LoVo (cell line): ENCODE data around the gene SOX15.
"Not testable (repeated sequence)": the region's sequence is repeated elsewhere in the genome, so short reads cannot be mapped to it uniquely, and the experiment has no call there.

Source experiments
- DNase-seq: peaks from one replicate; pipeline ENCODE4 v3.0.0-alpha.2; 2016; ENCODE audit warnings: low spot score

Gene SOX15

DNA sequence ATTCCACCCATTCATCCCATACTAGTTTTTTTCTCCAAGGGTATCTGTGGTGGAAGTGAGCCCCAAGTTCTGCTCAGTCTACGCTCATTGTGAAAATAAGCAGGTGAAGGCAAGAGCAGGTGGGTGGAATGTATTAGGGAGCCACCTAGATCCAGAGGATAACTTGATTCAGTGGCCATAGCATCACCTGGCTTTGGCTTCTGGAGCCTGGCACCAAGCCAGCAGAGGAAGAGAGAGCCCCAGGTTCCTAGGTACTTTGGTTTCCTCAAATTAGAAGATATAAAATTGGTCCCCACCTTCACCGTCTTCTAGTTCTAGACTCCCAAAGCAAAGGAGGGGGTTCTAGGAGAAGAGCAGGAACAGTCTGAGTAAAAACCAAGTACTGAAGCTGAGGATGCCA, 20.7 kb upstream of the SOX15 start:
- DNase-seq, result no peak

DNA sequence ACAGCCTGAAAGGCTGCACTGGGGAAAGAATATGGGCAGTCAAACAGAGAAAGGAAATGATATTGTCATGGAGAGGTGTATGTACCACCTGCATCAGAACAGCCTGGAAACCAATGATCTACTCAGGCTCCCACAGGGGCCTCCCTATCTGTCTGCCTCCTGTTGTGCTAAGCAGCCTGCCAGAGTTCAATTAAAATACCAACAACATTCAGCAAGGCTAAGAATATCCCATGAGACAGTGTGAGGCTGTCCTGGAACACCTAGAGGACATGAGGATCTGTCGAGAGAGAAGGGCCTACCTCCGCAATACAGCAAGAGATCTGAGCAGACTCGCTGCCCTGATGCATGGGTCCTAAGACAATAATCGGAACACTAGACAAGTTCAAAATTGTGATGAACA, 16.4 kb upstream of the SOX15 start:
- no peak for DNase-seq

DNA sequence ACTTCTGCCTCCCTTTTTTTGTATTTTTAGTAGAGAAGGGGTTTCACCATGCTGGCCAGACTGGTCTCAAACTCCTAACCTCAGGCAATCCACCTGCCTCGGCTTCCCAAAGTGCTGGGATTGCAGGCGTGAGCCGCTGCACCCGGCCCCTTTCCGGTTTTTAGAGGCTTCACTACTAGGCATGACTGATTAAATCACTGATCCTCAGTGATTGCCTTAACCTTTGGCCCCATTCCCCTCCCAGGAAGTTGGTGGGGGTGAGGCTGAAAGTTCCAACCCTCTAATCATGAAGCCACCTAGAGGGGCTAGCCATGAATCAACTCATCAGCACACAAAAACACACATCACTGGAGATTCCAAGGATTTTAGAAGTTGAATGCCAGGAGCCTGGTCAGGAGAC, 7.7 kb upstream of the SOX15 start:
- DNase-seq, result not testable (repeated sequence)

DNA sequence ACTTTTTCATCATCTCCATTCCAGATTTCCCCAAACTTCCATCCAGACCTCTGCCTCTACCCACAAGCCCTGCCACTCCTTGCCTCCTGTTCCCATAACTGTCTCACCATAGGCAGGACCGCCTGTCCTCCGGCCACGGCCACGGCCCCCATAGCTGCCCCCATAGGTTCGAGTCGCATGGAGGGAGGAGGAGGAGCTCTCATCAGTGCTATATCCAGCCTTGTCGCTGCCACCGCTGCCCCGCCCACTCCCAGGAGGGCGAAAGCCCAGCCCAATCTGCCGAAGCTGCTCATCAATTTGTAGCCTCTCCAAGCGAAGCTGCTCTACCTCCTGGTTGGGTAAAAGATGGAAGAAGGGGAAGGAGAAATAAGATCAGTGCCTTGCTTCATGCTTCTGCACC, 3.4 kb upstream of the SOX15 start:
- no peak for DNase-seq

DNA sequence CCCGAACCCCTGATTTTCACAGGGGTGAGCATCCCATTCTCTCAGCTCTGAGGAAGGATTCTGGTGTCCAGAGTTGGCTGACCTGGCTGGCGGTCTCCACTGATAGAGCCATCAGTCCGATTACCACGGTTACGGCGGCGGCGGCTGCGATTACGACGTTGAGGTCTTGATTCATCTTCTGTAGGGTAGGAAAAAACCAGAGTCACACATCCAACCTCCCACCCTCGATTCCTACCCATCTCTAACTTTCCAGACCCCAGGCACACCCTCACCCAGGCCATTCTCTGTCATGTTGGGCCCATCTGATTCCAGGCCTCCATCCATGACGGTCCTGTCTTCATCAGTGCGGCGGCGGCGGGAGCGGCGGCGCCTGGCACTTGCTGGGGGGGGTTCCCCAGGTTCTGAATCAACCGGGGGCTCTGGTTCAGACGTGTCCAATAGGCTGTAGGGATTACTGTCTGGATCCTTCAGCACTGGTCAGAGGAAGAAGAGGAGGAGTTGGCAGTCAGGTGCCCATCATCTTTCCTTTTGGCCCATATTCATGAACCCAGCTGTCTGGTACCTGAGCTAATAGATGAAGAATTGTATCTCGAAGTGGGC, 2.6 kb upstream of the SOX15 start:
- no peak for DNase-seq

DNA sequence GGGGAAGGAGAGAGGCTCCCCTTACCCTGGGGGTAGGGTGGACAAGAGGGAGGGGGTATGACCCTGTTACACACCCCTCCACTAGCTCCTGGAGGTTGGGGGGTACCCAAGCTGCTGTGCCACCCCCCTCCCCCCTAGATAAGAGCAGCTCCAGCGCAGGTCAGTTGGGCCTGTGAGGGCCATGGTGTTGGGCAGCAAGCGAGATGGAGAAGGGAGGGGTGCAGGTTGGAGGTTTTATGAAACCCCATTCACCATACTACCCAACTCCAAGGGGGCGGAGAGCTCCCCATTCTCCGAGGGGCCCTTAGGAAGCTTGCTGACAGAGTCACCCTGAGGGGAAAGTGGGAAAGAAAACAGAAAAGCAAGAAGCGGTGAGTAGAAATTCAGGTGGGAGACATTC, 1.7 kb upstream of the SOX15 start:
- DNase-seq, result no peak

DNA sequence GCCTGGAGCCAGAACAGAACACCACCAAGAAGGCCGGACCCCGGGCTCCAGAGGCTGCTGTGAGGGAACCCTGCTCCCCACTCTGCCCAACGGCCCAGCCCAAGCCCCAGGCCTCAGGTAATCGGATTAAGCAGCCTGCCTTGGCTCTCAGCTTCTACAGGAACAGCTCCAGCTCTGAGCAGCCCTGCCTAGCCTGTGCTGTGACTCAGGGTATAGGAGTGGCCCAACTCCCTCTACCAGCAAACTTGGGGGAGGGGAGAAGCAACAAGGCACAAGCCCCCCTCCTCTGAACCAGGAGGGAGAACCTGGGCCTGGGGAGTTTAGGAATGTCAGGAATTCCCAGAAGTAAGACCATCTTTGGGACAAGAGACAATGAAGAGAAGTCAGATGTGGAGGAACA, 849 bp upstream of the SOX15 start:
- DNase-seq, result no peak

DNA sequence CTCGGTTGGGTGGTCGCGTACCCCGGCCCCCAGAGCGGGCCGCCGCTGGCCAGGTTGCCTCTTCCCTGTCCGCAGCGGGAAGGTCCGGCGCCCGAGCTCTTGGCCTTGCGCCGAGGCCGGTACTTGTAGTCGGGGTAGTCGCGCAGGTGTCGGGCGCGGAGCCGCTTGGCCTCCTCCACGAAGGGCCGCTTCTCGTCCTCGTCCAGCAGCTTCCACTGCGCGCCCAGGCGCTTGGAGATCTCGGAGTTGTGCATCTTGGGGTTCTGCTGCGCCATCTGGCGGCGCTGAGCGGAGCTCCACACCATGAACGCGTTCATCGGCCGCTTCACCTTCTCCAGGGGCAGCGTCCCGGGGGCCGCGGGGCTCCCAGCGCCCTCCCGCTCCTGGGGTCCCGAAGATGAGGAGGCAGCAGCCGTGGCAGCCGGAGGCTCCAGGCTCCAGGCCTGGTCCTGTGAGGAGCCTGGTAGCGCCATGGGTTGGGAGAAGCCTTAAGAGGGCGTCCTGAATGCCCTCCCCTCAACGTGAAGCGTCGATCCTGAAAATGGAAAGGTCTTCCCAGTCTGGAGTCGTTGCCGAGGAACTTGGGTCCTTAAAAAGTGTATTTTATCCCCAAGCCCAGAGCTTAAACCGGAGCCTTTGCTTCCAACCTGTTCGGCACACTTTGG, 558 bp downstream of the SOX15 start:
- no peak for DNase-seq

DNA sequence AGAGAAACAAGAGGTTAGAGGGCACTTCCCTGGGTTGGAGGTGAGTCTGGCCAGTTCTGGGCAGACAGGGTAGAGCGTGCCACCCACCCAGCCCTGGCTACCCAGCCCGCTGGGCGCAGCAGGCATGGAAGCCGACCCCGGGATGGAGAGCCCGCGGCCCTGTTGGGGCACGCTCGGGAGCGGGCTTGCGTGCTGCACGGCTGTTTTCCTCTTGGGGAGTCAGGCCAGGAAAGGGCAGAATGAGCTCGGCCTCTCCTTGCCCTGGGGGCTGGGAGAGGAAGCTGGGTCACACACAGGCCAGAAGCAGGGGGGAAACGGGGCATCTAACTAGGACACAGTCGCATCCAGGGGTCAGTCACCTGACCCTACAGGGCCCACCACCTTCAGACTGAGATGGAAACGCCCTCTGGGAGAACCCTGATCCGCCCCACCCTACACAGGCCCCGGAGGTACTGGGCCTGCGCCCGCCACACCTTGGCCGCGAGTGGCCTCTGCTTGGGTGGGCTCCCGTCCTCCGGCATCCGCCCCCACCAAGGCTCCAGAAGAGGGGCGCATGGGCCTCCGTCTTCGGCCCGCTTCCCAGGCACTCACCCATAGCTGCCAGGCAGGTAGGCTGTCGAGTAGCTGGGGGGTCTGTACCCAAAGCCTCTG, 1.2 kb downstream of the SOX15 start:
- DNase-seq, result no peak

DNA sequence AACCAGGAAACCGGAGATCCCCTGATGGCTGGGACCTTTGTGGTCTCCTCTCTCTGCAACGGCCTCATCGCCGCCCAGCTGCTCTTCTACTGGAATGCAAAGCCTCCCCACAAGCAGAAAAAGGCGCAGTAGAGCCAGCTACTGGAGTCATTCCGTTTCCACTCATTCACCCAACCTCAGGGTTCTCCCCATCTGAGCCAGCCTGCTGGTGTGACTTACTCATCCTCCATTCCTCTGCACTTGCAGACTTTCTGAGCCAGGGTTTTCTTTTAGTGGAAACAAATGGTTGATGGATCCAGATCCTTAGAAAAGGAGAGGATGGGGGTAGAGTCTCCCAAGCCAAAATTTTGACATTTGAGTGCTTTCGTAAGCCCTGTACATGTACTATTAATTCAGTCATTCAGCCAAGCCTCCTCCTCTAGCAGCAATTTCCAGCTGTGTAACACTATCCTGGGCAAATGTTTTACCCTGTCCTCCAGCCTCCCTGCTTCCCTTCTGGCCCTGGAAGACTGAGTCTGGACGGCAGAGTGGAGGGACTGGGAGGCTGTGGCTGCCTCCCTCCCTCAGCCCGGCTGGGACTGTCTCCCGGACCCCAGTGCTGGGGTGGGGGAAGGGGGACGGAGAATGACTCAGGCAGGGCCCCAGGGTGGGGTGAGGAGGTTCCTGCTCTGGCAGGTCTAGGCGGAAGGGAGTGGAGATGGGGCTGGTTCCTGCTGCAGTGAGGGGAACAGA, 2.3 kb downstream of the SOX15 start:
- DNase-seq, result no peak

DNA sequence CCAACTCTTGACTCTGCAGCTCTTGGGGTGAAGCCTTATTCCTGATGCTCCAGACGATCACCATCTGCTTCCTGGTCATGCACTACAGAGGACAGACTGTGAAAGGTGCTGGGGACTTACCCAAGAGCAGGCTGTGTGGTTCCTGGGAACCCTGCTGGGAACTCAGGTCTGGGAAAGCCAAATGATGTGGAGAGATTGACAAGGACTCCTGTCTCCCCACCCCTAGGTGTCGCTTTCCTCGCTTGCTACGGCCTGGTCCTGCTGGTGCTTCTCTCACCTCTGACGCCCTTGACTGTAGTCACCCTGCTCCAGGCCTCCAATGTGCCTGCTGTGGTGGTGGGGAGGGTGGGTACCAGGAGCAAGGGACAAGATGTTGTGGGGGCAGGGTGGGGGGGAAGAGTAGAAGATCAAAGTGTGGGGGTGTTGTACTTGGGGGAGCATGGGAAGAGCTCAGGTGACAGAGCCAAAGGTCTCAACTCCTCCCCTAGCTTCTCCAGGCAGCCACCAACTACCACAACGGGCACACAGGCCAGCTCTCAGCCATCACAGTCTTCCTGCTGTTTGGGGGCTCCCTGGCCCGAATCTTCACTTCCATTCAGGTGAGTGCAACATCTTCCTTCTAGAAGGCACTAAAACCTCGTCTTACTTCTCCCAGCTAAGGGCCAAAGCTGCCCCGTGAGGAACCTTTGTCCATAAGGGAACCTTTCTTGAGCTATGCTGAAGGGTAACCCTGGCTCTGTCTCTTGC, 3.0 kb downstream of the SOX15 start:
- no peak for DNase-seq

DNA sequence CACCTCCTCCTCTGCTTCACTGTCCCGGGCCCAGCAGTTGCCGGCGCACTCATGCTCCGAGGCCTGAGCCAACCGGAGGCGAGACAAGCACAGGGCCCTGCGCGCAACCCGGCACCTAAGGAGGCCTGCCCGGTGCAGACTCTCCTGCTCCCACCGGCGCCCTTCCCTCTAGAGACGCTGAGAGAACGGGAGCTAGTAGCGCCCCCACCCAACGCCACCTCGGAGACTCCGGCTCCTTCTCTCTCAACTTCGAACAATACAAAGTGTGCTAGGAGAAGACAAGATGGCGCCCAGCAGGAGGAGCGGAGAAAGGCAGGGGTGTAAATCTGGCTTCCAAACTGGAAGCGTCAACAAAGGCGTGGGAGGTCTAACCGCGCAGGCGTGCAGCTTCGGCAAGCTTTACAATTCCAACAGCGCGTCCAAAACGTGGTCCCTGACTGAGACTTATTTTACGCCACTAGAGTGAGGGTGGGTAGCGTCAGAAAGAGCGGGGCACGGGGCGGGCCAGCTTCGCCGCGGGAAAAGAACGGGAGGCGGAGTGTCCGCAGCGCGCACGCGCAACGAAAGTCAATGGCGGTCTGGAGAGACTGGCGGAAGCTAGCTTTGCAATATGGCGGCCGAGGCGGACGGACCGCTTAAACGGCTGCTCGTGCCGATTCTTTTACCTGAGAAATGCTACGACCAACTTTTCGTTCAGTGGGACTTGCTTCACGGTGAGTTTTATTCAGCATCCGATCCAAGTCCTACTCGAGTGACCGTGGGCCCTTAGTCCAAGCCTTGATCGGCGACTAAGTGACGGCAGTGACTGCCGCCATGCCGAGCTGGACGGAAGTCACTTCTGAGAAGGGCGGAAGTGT, 6.4 kb downstream of the SOX15 start, which contains the start of gene MPDU1:
TSS of gene MPDU1 (plus strand) at position 600 of the 857 bp plus-strand sequence. CDS start at position 611, 11 bp downstream.
- peak; percentile 97 for DNase-seq

DNA sequence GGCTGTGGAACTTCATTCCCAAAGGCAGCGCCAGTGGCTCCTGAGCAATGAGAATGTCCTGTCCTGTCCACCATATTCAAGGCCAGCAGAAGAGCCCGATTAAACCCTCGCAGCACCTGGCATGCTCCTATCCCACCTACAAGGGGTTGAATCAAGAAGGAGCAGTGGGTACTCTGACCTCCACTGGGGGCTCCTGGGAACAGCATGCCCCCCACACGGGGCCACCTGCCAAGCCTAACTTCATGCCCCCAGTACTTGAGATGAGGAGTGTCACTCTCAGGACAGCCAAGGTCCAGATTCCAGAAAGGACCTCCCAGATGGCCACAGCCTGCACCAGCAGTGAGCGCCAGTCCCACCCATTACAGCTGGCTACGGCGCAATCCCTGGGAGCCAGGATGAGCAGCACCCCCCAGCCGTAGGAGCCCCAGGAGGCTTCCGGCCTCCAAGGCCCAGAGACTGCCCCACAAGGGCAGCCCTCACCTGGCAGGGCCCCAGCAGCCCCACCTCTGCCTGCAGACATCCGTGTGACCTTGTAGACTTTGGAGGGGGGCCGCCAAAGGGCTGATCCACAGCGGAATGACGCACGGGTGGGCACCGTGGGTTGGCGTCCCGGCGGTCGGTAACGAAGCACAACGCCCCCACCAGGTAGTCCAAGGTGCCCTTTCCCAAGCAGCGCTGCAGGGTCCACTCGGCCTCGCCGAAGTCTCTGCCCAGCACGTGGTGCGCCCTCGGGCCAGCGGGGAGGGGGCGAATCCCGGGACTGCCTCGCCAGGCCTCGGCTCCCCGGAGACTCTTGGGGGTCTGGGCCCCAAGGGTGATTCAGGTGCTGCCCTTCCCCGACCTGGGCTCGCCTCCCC, 7.3 kb downstream of the SOX15 start:
- no peak for DNase-seq

DNA sequence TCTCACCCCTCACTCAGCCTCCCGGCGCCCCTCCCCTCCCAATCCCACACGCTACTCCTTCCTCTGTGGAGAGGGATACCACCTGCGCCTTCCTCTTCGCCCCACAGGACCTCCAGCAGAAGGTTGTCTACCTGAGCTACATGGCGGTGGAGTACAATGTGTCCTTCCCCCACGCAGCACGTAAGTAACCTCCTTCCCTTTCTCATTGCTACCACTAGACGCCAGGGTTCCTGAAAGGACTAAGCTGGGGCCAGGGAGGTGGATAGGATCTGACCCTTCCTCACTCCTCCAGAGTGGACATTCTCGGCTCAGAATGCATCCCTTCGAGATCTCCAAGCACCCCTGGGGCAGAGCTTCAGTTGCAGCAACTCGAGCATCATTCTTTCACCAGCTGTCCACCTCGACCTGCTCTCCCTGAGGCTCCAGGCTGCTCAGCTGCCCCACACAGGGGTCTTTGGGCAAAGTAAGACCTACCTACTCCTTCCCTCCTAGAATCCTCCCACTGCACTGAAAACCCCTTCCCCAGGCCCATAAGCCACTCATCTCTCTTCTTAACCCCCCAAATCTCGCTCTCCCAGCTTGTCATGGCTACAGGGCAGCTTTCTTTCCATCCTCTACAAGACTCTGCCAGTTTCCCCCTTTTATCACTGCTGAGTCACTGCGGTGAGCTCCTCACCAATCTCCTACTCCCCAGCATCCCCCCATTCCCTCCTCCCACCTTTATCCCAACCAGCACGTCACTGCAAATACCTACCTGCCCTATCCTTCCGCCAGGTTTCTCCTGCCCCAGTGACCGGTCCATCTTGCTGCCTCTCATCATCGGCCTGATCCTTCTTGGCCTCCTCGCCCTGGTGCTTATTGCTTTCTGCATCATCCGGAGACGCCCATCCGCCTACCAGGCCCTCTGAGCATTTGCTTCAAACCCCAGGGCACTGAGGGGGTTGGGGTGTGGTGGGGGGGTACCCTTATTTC, 9.0 kb downstream of the SOX15 start:
- DNase-seq, result no peak

DNA sequence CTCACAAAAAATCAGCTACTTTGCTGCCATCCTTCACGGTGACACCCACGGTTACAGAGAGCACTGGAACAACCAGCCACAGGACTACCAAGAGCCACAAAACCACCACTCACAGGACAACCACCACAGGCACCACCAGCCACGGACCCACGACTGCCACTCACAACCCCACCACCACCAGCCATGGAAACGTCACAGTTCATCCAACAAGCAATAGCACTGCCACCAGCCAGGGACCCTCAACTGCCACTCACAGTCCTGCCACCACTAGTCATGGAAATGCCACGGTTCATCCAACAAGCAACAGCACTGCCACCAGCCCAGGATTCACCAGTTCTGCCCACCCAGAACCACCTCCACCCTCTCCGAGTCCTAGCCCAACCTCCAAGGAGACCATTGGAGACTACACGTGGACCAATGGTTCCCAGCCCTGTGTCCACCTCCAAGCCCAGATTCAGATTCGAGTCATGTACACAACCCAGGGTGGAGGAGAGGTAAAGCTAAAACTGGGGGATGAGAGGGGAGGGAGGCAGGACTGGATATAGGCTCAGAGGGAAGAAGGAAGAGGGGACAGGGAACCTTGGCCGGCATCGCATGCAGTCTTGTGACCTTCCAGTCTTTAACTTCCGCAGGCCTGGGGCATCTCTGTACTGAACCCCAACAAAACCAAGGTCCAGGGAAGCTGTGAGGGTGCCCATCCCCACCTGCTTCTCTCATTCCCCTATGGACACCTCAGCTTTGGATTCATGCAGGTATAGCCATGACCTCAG, 9.9 kb downstream of the SOX15 start:
- DNase-seq, result no peak

DNA sequence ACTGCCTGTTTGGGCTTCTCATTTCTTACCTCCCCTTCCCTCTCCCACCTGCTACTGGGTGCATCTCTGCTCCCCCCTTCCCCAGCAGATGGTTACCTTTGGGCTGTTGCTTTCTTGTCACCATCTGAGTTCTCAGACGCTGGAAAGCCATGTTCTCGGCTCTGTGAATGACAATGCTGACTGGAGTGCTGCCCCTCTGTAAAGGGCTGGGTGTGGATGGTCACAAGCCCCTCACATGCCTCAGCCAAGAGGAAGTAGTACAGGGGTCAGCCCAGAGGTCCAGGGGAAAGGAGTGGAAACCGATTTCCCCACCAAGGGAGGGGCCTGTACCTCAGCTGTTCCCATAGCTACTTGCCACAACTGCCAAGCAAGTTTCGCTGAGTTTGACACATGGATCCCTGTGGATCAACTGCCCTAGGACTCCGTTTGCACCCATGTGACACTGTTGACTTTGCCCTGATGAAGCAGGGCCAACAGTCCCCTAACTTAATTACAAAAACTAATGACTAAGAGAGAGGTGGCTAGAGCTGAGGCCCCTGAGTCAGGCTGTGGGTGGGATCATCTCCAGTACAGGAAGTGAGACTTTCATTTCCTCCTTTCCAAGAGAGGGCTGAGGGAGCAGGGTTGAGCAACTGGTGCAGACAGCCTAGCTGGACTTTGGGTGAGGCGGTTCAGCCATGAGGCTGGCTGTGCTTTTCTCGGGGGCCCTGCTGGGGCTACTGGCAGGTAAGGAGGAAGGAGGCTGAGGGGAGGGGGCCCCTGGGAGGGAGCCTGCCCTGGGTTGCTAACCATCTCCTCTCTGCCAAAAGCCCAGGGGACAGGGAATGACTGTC, 10.7 kb downstream of the SOX15 start, which contains the start of gene CD68:
TSS of gene CD68 (plus strand) at position 638 of the 833 bp plus-strand sequence. CDS start at position 678, 40 bp downstream.
- DNase-seq, result peak; percentile 92
